OCI-M2 (cell line): Measurements from ENCODE around the gene BMPR1A.
"Not testable (repeated sequence)": the region's sequence is repeated elsewhere in the genome, so short reads cannot be mapped to it uniquely, and the experiment has no call there.

Source experiments
- DNase-seq: peaks from one replicate; lab custom pipeline; 2025; ENCODE audit not compliant: unreplicated experiment; lab: John Stamatoyannopoulos, UW

Gene BMPR1A

DNA sequence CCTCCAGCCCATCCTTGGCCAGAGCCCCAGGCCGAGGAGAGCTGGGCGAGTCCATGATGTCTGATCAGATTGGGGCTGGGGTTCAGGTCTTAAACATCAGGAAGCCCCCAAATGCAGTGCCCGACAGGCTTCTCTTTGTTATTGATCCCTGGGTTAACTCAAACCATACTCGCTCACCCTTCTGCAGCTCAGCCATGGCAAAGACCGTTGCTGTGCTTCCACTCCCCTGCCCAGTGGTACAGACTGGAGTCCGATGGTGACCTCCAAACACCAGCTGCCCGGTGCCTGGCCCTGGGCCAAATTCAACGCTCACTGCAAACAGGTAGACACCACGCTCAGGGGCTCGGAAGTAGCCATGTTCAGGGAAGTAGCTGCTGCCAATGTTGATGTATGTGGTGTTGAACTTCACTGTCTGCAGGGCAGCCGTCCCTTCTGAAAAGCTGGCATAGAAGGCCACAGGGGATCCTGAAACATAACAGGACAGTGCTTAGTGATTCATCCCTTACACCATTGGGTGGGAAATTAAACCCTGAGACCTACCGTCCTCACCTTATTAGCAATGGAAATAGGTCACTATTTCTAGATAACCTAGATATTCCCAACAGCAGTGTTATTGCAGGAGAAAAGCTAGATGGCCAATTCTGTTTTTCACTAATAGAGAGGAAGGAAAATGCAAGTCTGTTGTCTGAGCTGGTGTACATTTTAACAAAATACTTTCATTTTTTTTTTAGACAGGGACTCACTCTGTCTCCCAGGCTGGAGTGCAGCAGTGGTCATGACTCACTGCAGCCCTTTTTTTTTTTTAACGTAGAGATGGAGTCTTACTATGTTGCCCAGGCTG lies 180.5 kb downstream of the BMPR1A start:
- no peak for DNase-seq

DNA sequence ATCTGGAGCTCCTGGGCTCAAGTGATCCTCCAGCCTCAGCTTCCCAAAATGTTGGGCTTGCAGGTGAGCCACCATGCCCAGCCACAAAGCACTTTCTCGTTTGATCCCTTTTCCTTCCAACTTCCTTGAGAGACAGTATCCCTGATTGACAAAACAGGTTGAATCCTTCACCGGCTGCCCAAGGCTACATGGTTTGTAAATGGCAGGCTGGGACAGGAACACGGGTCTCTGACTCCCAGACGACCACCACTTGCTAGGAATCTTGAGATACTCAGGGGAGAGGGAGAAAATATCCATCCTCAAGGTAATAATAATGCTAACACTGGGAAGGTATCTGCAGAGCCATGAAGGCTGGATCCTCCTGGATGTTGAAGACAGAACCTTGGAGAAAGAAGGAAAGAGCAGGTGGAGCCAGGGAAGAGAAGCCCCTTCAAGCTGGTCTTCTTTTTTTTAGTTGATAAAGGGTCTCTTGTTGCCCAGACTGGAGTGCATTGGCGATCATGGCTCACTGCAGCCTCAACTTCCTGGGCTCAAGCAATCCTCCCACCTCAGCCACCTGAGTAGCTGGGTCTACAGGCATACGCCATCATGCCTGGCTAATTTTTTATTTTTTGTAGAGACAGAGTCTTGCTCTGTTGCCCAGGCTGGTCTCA lies 181.2 kb downstream of the BMPR1A start:
- no peak for DNase-seq

DNA sequence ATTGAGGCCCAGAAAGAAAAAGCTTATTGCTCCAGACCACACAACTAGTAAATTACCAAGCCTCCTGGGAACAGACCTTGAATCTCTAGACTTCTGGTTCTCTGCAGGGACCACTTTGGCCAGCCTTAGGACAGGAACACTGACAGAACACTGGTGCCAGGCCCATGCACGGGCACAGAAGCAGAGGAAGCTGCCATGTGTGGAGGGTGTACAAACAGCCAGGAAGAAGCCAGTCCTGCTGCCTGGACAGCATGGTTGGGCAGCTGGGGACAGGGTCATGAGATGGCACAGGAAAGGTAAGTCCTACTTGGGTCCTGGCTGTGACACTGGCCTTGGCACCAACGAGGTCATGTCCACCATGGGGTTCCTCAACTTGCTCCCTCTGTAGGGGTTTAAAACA lies 181.8 kb downstream of the BMPR1A start:
- no peak for DNase-seq

DNA sequence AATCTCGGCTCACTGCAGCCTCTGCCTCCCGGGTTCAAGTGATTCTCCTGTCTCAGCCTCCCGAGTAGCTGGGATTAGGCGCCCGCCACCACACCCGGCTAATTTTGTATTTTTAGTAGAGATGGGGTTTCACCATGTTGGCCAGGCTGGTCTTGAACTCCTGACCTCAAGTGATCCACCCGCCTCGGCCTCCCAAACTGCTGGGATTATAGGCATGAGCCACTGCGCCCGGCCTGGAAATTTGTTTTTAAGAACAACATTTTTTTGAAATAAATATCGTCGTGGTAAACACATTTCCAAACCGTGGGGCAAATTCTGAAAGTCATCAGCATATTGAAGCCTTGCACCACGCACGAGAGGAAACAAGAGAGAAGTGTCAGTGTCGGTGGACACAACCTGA lies 183.7 kb downstream of the BMPR1A start:
- not testable (repeated sequence) for DNase-seq

DNA sequence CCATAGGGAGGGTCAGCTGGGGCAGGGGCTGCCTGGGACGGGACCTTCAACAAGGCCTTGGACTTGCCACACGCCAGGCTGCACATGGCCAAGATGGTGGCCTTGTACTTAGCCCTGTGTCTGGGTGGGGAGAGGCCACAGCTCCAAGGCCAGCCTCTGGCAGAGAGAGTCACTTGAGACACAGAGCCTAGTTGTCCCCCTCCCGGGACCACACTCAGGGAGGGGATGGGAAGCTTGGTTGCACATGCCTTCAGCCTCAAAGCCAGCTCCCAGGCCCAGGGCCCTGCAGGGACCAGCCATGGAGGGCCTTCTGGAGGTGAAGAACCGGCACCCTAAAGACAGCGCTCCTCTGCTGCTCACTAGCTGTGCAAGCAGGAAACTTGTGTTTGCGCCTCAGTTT lies 184.3 kb downstream of the BMPR1A start:
- no peak for DNase-seq

DNA sequence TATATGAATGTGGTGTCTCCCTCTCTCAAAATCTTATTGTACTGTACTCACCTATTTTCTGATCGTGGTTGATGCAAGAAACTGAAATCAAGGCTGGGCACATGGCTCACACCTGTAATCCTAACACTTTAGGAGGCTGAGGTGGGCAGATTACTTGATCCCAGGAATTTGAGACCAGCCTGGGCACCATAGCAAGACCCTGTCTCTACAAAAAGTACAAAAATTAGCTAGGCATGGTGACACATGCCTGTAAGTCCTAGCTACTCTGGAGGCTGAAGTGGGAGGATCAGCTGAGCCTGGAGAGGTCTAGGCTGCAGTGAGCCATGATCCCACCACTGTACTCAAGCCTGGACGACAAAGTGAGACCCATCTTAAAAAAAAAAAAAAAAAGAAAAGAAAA lies 185.0 kb downstream of the BMPR1A start:
- no peak for DNase-seq

DNA sequence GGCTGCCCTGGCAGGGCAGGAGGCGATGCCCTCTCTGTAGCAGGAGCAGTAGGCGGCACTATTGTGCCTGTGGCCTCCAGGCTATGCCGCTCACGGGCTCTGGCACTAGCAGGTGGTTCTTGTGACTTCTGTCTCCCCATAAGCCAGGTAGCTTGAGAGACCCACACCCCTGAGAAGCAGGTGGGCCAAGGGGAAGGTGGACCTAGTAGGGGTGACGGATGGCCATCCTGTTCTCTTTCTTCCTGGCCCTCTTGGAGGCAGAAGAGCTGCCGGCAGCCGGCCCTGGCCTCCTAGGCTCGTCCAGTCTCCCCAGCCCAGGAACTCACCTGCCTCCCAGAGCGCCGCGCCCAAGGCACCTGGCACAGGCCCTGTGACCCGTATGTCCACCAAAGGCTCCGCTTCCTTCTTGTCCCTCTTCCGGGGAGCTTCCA lies 185.6 kb downstream of the BMPR1A start:
- no peak for DNase-seq

DNA sequence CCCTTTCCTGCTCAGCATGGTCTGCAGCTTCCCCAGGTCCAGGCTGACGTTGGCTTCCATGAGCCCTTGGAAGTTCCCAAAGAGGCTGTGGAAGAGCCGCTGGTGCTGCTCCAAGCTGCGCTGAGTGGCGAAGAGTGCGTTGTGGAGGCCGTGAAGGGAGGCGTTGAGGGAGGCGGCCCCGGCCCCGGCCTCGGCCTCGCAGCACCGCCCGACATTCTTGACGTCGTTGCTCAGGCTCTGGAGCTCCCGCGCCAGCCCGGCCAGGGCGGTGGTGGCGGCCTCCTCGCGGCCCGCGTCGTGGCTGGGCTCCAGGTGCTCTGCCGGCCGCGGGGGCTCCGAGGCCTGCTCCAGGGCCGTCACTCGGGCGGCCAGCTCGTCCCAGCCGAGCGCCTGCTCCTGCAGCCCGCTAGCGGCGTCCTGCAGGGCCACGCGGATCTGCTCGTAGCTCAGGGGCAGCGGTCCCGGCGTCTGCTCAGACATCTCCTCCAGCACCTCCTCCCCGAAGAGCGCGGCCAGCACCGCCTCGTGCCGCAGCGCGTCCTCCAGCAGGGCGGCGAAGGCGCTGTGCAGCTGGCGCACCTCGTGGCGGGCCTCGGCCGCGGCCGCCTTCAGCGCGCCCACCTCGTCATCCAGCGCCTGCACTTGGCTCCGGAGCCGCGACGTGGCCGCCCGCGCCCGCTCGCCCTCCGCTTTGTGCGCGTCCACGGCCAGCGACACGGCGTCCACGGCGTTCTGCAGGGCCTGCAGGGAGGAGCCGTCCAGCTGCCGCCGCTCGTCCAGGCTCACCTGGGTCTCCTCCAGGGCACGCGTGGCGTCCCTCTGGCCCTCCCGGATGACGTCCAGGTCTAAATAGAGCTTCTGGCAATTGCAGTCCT lies 186.3 kb downstream of the BMPR1A start:
- no peak for DNase-seq

DNA sequence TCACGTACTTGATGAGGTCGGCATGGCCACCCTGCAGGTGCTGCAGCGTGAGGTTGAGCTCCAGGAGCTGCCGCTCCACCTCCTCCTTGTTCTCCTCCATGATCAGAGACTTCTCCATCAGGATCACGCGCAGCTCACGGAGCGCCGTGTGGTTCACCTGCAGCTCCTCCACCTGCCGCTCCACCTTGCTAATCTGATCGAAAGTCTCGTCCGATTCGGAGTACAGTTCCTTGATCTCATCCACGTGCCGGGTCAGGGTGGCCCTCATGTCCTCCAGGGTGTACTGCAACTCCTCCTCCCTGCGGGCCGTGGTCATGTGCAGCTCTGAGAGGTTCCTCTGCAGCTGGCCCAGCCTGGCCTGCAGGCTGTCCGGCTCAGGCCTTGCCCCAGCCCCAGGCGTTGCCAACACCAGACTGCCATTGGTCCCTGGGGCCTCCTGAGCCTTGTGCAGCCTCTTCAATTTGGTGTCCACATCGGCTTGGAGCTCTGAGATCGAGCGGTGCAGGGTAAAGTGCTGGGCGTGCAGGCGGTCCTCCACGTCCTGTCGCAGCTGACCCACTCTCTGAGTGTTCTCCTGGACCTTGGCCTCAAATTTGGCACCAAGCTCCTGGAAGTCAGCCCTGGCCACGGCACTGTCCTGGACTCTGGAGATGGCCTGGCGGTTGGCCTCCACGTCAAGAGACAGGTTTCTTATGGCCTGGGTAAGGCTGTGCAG lies 187.1 kb downstream of the BMPR1A start:
- no peak for DNase-seq

DNA sequence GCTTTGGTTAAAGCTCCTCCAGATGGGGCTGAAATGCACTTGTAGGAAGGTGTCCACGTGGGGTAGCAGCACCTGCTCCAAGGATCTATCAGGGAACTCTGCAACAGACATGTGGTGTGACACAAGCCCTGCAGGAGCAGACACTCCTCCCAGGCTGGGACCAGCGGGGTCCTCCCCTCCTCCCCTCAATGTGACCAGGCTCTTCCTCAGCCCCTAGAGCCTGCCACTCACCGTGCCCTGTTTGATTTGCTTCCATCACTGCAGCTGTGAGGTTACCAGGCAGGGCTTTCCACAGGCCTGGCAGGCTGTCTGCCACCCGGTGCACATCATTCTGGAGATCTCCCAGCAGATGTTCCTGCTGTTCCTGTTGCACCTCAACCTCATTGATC lies 187.6 kb downstream of the BMPR1A start:
- DNase-seq, result no peak

DNA sequence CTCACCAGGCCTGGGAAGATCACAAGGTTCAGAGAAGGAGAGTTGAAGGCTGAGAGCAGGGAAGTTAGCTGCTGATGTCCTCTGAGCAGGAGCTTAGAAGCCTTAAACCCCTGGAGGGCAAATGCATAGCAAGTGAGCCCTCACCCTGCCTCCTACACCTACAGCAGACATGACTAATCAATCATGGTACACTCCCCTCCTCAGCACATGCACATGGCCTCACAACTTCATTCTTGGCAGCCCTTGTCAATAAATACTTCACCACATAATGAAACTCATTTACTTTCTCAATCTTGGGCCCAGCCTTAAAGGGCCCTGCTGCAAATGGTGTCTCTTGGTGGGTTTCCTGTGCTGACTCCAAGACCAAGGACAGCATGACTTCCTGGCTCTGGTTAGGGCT lies 188.1 kb downstream of the BMPR1A start:
- DNase-seq, result no peak

DNA sequence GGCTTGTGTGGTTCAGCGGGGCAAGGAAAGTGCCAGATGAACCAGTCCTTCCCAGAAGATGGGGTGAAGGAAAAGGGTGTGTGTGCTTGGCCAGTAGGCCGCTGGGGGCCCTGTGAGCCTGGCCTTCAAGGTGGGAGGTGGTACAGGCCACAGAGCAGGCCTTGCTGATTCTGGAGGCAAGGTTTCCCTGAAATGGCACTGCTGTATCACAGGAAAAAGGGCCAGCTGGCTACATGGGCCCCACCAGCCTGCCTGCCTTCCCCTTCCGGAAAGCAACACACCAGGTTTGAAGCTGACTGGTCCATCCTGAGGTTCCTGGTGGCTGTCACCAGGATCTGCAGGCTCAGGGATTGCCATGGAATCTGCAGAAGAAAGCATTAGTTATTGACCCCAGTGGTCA lies 188.5 kb downstream of the BMPR1A start:
- DNase-seq, result no peak

DNA sequence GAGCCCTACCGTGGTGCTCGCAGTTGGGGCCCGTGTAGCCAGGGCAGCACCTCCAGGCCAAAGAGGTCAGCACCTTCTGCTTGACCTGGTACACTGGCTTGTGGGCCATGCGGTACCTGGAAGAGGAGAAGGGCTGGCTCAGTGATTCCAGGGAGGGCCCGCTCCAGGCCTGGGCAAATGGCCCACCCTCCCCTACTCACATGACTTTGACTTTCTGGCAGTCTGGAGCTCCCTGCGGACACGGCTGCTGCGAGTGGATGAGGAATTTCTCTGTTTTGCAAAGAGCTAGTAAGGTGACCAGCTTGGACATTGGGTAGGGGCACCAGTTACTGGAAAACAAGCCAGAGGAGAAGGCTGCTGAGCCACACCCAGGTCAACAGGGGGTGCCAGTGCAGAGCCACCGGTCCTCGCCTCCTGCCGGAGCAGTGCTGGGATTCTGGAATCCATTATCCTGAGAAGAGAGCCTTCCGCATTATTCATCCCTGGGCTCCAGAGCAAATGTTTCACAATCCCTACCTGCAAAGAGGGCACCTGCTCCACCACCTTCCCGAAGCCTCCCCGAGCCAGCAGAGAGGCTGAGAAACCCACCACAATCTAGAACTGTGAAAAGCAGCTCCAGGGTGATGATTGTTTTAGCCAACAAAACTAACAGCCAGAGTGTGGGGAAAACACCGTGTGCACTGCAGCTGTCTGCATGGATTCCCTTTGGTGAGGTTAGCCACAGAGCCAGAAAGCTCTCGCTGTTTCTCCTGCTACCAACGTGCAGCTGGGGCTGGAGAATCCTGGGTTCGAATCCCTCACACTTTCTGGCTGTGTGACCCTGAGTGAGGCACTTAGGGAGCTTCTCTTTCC lies 189.2 kb downstream of the BMPR1A start:
- no peak for DNase-seq

DNA sequence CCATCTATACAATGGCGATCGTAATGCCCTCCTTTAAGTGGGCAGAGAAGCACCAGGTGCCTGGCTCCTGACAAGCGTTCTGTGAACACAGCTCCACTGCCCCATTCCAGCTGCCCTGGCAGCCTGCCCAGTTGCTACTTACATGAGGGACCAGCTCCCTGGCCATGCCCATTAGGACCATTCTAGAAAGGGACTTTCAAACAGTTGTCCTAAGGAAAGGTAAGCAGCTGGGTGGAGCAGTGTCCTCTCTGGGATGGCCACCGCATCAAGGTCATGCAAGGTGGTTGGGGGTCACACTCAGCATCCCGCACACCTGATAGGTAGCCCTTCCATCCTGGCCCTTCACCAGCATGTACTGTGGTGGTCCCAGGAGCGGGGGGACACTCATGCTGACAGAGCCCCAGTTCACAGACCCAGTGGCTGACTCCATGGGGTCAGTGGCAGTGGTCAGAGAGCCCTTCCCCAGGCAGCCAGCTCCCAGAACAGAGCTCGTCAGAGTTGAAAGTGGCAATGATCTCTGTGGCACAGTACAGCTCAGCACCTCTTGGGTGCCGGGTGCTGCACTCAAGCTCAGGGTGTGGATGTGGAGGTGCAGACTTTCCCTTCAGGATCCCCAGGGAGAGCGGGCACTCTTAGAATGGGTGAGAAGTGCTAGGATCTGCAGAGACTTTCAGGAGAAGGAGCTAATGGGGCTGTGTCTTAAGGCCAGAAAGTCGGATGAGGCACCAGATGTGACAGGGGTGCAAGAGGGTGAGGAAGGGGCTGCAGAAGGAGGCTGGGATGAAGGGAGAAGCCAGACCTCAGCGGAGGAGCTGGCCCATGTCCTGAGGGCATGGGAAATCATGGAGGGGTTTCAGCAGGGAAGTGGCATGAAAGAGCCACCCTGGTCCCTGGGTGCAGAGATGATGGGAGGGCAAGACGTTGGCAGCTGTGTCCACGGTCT lies 190.1 kb downstream of the BMPR1A start:
- no peak for DNase-seq

DNA sequence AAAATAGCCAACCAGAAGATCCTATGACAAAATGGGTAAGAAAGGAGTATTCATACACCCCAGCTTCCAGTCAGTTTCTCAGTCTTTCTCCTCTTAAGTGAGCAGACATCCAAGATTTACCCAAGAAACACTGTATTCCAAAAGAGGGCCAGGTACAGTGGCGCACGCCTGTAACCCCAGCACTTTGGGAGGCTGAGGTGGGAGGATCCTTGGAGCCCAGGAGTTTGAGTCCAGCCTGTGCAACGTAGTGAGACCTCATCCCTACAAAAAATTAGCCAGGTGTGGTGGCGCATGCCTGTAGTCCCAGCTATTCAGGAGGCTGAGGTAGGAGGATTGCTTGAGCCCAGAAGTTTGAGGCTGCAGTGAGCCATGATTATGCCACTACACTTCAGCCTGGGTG lies 191.4 kb downstream of the BMPR1A start:
- DNase-seq, result not testable (repeated sequence)

DNA sequence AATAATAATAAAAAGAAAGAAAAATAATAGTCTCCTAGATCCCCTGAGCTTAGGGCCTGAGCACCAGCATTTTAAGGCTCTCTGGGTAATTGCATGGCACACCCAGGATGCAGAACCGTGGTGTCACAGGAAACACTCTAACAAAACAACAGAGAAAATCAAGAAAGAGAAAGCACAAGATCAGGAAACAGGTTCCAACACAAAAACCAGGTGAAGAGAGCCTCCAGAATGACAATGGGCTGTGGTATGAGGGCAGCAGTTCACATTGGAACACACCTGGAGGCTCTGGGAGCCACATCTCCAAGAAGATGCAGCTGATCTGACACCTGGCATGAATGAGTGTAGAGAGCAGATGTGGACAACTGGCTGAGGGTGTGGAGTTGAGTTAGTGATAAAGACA lies 193.9 kb downstream of the BMPR1A start:
- no peak for DNase-seq

DNA sequence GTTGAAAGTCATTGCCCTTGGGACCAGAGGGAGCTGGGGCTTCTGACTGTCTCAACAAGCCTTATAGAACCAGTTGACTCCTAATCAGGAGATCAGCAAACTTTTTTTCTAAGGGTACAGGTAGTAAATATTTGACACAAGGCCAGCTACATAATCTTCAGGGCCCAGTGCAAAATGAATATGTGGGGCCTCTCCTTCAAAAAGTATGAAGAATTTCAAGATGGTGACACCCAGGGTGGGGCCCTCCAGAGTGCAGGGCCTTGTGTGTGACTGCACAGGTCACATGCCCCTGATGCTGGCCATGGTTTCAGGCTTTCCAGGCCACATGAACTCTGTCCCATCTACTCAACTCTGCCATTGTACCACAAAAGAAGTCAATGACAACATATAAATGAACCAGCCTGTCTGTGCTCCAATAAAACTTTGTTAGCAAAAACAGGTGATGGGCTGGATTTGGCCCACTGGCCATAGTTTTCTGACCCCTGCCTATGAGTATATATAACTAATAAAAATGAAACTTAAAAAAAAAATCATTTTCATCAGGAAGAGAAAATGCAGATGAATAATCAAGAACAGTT lies 194.9 kb downstream of the BMPR1A start:
- no peak for DNase-seq

DNA sequence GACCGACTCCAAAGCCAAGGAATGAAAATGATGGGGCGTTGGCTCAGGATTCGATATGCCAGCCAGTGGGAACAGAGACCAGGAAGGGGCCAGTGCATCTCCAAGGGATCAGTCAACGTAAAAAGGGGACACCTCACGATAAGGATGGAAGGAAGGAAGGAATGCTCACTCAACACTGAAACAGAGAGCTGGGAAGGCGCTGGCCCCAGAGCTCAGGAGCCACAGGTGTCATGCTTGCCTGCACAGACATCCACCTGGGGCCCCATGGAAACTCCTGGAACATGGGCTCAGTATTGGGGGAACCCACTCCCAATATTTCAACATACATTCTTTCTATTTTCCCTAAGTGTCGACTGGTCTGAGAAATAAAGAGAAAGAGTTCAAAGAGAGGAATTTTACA lies 195.7 kb downstream of the BMPR1A start:
- DNase-seq, result no peak

DNA sequence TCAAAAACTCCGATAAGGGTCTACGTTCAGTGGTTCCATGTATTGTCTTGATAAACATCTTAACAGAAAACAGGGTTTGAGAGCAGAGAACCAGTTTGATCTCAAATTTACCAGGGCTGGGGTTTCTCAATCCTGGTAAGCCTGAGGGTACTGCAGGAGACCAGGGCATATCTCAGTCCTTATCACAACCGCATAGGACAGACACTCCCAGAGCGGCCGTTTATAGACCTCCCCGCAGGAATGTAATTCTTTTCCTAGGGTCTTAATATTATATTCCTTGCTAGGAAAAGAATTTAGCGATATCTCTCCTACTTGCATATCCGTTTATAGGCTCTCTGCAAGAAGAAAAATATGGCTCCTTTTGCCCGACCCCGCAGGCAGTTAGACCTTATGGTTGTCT lies 196.3 kb downstream of the BMPR1A start:
- not testable (repeated sequence) for DNase-seq
